22Rv1 (cell line): ENCODE results near the gene AHSP.

Experiments
- H3K27ac ChIP-seq: fragments of 450-650 bp; 2 replicates; pipeline ENCODE4 v1.5.1; 2017
- ZFX ChIP-seq: fragments of 450-650 bp; IDR thresholded peaks from 2 replicates; pipeline ENCODE4 v1.6.1; 2017; ENCODE audit warnings: antibody characterized with exemption, borderline replicate concordance
- TF ChIP-seq, protein P1 (sequence below): fragments of 450-650 bp; IDR thresholded peaks from 2 replicates; pipeline ENCODE4 v1.5.1; 2017; ENCODE audit warnings: mild to moderate bottlenecking

AHSP gene

GRCh38 chr16:31525113-31525512 is 2.6 kb upstream of the AHSP start:
- no peak for TF ChIP-seq ZFX
- TF ChIP-seq, protein P1, sequence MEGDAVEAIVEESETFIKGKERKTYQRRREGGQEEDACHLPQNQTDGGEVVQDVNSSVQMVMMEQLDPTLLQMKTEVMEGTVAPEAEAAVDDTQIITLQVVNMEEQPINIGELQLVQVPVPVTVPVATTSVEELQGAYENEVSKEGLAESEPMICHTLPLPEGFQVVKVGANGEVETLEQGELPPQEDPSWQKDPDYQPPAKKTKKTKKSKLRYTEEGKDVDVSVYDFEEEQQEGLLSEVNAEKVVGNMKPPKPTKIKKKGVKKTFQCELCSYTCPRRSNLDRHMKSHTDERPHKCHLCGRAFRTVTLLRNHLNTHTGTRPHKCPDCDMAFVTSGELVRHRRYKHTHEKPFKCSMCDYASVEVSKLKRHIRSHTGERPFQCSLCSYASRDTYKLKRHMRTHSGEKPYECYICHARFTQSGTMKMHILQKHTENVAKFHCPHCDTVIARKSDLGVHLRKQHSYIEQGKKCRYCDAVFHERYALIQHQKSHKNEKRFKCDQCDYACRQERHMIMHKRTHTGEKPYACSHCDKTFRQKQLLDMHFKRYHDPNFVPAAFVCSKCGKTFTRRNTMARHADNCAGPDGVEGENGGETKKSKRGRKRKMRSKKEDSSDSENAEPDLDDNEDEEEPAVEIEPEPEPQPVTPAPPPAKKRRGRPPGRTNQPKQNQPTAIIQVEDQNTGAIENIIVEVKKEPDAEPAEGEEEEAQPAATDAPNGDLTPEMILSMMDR: no peak
- H3K27ac ChIP-seq: no peak overlapping the region

- no peak overlapping the region for H3K27ac ChIP-seq
- TF ChIP-seq, protein P1: no peak
- TF ChIP-seq ZFX: no peak
Observed at GRCh38 chr16:31528523-31529107, 915 bp downstream of the AHSP start.

DNA sequence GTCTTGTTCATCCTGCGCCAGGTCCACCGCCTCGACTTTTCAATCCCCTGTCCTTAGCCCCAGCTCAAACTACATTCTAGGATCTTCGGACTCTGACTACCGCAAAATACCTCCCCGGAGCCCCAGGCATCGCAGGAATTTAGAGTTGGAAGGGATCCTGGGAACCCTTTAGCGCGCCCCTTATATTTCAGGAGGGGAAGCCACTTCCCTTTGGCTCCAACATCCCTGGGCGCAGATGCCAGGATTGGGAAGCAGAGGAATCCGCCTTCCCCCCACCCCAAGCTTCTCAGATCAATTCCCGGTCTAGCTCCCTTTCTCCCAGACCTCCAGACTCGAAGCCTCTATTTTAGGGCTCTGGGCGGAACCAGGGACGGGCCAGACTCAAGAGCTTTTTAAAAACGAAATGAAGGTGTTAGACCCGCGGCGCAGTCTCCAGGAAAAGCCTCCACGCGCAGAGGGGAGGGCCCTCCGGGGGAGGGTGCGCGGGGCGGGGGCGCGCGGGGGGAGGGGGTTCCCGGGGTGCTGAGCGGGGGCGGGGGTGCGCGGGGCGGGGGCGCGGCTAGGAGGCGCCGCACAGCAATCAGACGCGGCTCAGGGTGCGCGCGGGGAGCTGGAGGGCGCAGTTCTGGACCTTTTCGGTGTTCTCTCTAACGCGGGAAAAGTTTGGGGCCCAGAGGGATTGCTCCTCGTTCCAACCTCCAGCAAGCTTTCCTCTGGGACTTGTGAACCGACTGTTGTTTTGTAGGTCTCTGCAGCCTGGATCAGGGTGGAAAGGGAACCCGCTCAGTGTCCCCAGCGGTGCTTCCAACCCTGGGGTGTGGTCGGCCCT is 1.6 kb downstream of the AHSP start:
- TF ChIP-seq ZFX: no peak
- TF ChIP-seq, protein P1: no peak
- no peak overlapping the region for H3K27ac ChIP-seq

GRCh38 chr16:31529937-31530312 is 2.2 kb downstream of the AHSP start:
- H3K27ac ChIP-seq: no peak overlapping the region
- no peak for TF ChIP-seq ZFX
- TF ChIP-seq, protein P1: no peak

DNA sequence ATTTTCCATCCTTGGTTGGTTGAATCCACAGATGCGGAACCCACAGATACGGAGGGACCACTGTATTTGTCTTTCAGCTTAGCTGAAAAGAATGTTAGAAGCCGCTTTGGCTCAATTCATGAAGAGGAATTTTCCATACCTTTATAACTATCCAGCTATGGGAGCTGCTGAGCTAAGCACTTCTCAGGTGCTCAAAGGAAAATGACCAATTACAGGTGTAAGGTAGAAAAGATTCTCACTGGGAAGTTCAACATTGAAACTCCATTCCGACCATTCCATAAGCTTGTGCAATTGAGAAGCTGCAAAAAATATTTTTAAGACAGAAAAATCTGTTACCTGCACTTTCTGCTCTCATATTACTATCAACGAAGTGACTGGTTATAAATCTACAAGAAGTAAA is 2.7 kb downstream of the AHSP start:
- TF ChIP-seq, protein P1: no peak
- no peak for TF ChIP-seq ZFX
- H3K27ac ChIP-seq: no peak overlapping the region

DNA sequence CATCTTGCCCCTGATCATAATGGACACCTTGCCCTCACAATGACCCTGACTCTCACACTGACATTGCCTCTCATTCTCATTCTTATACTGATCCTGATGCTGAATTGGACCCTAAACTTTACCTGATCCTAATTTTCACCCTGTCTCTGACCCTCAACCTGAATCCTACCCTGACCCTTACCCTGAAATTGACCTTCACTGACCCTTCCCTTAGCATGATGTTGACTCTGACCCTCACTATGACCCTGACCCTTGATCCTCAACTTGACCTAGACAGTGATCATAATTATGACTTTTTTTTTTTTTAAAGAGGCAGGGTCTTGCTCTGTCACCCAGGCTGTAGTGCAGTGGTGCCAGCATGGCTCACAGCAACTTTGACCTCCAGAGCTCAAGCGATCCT is 3.4 kb downstream of the AHSP start:
- TF ChIP-seq ZFX: no peak
- TF ChIP-seq, protein P1: no peak

GRCh38 chr16:31532120-31532519 is 4.4 kb downstream of the AHSP start:
- TF ChIP-seq, protein P1: no peak
- TF ChIP-seq ZFX: no peak
- H3K27ac ChIP-seq: no peak overlapping the region

More for the DNA sequence above, 3.4 kb downstream of the AHSP start:
- H3K27ac ChIP-seq: no peak overlapping the region
